Body of pancreas (tissue), 4 donors: ENCODE data around the gene PLCB4. TPM values are rescaled to one million over a fixed set of nuclear protein-coding genes. Genes with fewer than 3 reads are reported as not detected.

Source experiments
- ATAC-seq: fragments of 150-250 bp; one replicate; pipeline ENCODE4 v1.9.1; 2016
- DNase-seq, 4 donors: peaks; one replicate each; pipeline ENCODE4 v3.0.0-alpha.2; 2019
- H3K27ac ChIP-seq, 4 donors: fragments of 200-600 bp; sonication (generic); 1 replicate in 3 of 4; 2 replicates in 1 of 4; pipeline versions ENCODE4 v1.5.1 to v1.6.1; 2016 to 2019; ENCODE audit warnings: mild to moderate bottlenecking in 1 of 4, mixed read lengths in 1 of 4, moderate library complexity in 1 of 4
- H3K27me3 ChIP-seq, 2 donors: fragments of 200-600 bp; sonication (generic); one replicate each; pipeline ENCODE4 v1.6.0; 2016; ENCODE audit warnings: mild to moderate bottlenecking in 1 of 2
- H3K36me3 ChIP-seq, 2 donors: fragments of 200-600 bp; sonication (generic); replicated peaks in 1 of 2; 2 replicates each; pipeline ENCODE4 v1.5.1; 2016; ENCODE audit warnings: low read depth in 2 of 2; ENCODE audit not compliant: insufficient read depth in 1 of 2
- H3K4me1 ChIP-seq: fragments of 200-600 bp; sonication (generic); one replicate; pipeline ENCODE4 v1.6.0; 2016
- H3K4me3 ChIP-seq, 2 donors: fragments of 200-600 bp; sonication (generic); 1 replicate in 1 of 2; 2 replicates in 1 of 2; pipeline ENCODE4 v1.5.1; 2016 to 2019
- H3K9me3 ChIP-seq, 3 donors: fragments of 200-600 bp; sonication (generic); 1 replicate in 2 of 3; 2 replicates in 1 of 3; pipeline ENCODE4 v1.5.1; 2016
- CTCF ChIP-seq, 7 experiments: fragments of 450-650 bp in 4 of 7; fragments of 200-600 bp in 3 of 7; sonication (generic) in 3 of 7; IDR thresholded peaks; one replicate each; pipeline ENCODE4 v1.5.1; 2016 to 2019; ENCODE audit warnings: antibody characterized with exemption in 7 of 7
- POLR2A ChIP-seq, 3 donors: fragments of 450-650 bp; IDR thresholded peaks; one replicate each; pipeline ENCODE4 v1.6.1; 2016; ENCODE audit warnings: antibody characterized with exemption in 3 of 3, mild to moderate bottlenecking in 2 of 3
- WGBS, 2 donors: methylation state at CpG; one replicate each; pipeline ENCODE4 v1.1.5; 2017; 5-methylcytosine and 5-hydroxymethylcytosine counted together
- intact Hi-C: fragments of 100-400 bp; cut with DNase I; formaldehyde crosslinking; loops from one replicate; pipeline ENCODE4 v1.15.1; 2023
- total RNA-seq, 2 donors: library from RNA; depleted of rRNA; stranded (reverse); fragments of >200 nt; gene quantifications; one replicate each; pipeline ENCODE4 v1.1.0, GENCODE V29; 2016

Gene PLCB4
- total RNA-seq, 2 donors from 2014 or later, result 1.3 to 3.4 TPM

GRCh38 chr20:9172851-9173250 lies 104.0 kb downstream of the PLCB4 start:
- intact Hi-C loops, result no loop called here
- no peak overlapping the region for H3K4me3 ChIP-seq
- H3K4me1 ChIP-seq, result no peaks in the 10 kb centered on the region
- no peak overlapping the region for H3K27ac ChIP-seq
- H3K36me3 ChIP-seq, result no peaks in the 10 kb centered on the region
- no peak for ATAC-seq
- WGBS, 2 donors, result 68 to 69% methylated on average over 2 of the region's 2 CpGs
- TF ChIP-seq POLR2A (IDR thresholded peaks at IDR 0.05) (no peak), CTCF (IDR thresholded peaks at IDR 0.05) (no peak)
- no peaks in the 10 kb centered on the region for H3K9me3 ChIP-seq
- no peak for DNase-seq
- H3K27me3 ChIP-seq, result no peaks in the 10 kb centered on the region

GRCh38 chr20:9177278-9177677 lies 108.4 kb downstream of the PLCB4 start:
- Histone ChIP-seq H3K27me3 (no peaks in the 10 kb centered on the region), H3K4me3 (no peak overlapping the region), H3K27ac (no peak overlapping the region), H3K36me3 (no peaks in the 10 kb centered on the region), H3K9me3 (no peaks in the 10 kb centered on the region), H3K4me1 (no peaks in the 10 kb centered on the region)
- TF ChIP-seq CTCF (IDR thresholded peaks at IDR 0.05), result no peak
- TF ChIP-seq POLR2A (IDR thresholded peaks at IDR 0.05), result no peak
- DNase-seq, result no peak
- 61 to 75% methylated on average over 4 of the region's 4 CpGs for WGBS, 2 donors
- intact Hi-C loops, result no loop called here
- no peak for ATAC-seq

GRCh38 chr20:9179193-9179802 lies 110.4 kb downstream of the PLCB4 start:
- DNase-seq, result no peak
- no peak overlapping the region for H3K4me3 ChIP-seq
- H3K27ac ChIP-seq, result no peak overlapping the region
- H3K9me3 ChIP-seq, result no peaks in the 10 kb centered on the region
- 41 to 52% methylated on average over 1 of the region's 1 CpG for WGBS, 2 donors
- no peaks in the 10 kb centered on the region for H3K36me3 ChIP-seq
- H3K27me3 ChIP-seq, result no peaks in the 10 kb centered on the region
- no peak for TF ChIP-seq CTCF (IDR thresholded peaks at IDR 0.05)
- no peak for TF ChIP-seq POLR2A (IDR thresholded peaks at IDR 0.05)
- intact Hi-C loops, result no loop called here
- H3K4me1 ChIP-seq, result no peaks in the 10 kb centered on the region
- no peak for ATAC-seq

GRCh38 chr20:9179867-9180266 lies 111.0 kb downstream of the PLCB4 start:
- TF ChIP-seq CTCF (IDR thresholded peaks at IDR 0.05), result no peak
- H3K4me1 ChIP-seq, result no peaks in the 10 kb centered on the region
- ATAC-seq, result no peak
- H3K9me3 ChIP-seq, result no peaks in the 10 kb centered on the region
- no peaks in the 10 kb centered on the region for H3K36me3 ChIP-seq
- H3K27me3 ChIP-seq, result no peaks in the 10 kb centered on the region
- H3K4me3 ChIP-seq, result no peak overlapping the region
- no peak overlapping the region for H3K27ac ChIP-seq
- DNase-seq, result no peak
- intact Hi-C loops, result no loop called here

- Histone ChIP-seq H3K9me3 (no peaks in the 10 kb centered on the region), H3K4me3 (no peak overlapping the region), H3K27ac (no peak overlapping the region), H3K27me3 (no peaks in the 10 kb centered on the region), H3K4me1 (no peaks in the 10 kb centered on the region), H3K36me3 (no peaks in the 10 kb centered on the region)
- ATAC-seq (no peak), DNase-seq (no peak)
- intact Hi-C loops, result no loop called here
- WGBS, 2 donors, result 68 to 77% methylated on average over 1 of the region's 1 CpG
- no peak for TF ChIP-seq POLR2A (IDR thresholded peaks at IDR 0.05)
- TF ChIP-seq CTCF (IDR thresholded peaks at IDR 0.05), result no peak
Observed at GRCh38 chr20:9180481-9181257, 111.8 kb downstream of the PLCB4 start.
